GM12801 (cell line): Measurements from ENCODE around the gene HOXA5.

Experiments
- TF ChIP-seq, protein P1 (sequence below): IDR thresholded peaks from one replicate; pipeline ENCODE4 v1.5.1; 2011; ENCODE audit warnings: control low read depth; ENCODE audit not compliant: insufficient read length; ENCODE audit errors: extremely low read depth

Gene HOXA5

DNA sequence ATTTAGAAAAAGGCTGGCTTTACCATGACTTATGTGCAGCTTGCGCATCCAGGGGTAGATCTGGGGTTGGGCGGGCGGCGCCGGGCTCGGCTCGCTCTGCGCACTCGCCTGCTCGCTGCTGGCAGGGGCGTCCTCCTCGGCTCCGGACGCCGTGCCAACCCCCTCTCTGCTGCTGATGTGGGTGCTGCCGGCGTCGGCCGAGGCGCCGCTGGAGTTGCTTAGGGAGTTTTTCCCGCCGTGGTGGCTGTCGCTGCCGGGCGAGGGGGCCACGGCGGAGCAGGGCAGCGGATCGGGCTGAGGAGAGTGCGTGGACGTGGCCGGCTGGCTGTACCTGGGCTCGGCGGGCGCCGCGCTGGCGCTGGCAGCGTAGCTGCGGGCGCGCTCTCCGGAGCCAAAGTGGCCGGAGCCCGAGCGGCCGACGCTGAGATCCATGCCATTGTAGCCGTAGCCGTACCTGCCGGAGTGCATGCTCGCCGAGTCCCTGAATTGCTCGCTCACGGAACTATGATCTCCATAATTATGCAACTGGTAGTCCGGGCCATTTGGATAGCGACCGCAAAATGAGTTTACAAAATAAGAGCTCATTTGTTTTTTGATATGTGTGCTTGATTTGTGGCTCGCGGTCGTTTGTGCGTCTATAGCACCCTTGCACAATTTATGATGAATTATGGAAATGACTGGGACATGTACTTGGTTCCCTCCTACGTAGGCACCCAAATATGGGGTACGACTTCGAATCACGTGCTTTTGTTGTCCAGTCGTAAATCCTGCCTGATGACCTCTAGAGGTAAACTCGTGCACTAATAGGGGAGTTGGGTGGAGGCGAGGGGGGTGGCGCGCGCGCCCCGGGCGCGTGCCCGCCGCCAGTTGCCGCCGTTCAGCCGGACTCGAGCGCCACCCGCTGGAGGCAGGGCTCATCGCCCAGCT, at the start of gene HOXA5:
TSS of gene HOXA5 (minus strand) at position 659 of the 927 bp plus-strand sequence. CDS start at position 585, 74 bp downstream.
- TF ChIP-seq, protein P1, sequence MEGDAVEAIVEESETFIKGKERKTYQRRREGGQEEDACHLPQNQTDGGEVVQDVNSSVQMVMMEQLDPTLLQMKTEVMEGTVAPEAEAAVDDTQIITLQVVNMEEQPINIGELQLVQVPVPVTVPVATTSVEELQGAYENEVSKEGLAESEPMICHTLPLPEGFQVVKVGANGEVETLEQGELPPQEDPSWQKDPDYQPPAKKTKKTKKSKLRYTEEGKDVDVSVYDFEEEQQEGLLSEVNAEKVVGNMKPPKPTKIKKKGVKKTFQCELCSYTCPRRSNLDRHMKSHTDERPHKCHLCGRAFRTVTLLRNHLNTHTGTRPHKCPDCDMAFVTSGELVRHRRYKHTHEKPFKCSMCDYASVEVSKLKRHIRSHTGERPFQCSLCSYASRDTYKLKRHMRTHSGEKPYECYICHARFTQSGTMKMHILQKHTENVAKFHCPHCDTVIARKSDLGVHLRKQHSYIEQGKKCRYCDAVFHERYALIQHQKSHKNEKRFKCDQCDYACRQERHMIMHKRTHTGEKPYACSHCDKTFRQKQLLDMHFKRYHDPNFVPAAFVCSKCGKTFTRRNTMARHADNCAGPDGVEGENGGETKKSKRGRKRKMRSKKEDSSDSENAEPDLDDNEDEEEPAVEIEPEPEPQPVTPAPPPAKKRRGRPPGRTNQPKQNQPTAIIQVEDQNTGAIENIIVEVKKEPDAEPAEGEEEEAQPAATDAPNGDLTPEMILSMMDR = no peak

DNA sequence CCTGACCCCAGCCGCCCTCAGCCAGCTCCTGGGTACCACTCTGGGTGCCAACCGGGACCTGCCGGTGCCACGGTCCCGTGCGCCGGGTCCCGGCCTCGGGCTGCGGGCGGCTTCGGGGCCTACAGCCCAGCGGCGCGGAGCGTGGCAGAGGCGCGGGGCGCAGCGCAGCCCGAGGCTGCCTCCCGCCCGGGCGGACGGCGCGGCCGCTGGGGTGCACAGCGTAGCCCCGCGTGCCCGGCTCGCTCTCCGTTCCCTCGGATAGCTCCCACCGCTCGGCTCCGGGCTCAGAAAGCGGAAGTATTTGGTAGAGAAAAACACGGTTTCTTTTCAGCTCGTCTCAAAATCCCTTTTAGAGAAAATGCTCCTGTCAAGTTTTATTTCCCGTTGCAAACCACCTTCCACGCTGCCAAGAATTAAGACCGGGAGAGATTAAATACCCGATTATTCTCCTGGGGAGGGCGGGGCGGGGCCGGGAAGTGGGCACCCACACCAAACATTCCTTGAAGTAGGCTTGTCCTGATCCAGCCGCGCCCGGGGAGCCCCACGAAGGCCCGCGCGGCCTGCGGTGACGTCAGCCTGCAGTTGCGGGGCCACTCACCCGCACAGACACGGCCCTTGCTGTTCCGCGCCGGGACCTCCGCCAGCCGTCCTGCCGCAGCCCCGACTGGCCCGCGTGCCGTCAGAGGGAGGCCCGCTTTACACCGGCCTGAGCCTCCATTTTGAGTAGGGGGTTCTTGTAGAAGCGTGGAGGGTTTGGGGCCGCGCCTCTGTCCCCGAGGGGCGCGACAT, 49.3 kb upstream of the HOXA5 start:
- TF ChIP-seq, protein P1 = no peak

DNA sequence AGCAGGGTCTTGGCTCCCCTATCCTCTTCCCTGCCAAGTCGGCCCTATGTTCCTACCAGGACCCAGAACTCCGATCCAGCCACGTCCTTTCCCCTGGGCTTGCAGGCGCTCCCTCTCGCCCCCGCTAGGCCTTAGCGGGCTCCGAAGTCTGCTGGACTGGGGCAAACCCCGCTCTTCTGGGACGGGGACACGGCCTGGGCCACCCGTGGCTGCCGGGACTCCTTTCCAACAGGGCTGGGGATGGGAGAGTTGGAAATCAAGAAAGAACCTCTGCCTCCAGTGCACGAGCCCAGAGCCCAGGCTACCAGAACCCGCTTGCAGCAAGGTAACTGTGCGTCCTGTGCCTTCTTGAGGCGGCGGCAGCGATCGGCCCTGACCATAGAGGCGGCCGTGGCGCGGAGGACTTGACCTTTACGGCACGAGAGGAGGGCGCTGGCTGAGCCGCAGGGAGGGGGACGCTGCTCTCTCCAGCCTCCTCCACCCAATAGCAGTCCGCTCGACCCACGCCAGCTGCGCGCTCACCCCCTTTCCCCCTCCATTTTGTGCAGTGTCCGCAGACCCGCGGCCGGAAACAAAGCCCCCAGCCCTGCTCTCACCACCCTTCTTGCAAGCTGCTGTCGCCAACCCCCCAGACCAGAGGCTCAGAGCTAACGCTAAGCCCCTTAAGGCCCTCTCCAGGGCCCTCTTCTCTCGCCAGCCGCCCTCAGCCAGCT, 48.5 kb upstream of the HOXA5 start:
- TF ChIP-seq, protein P1 = no peak

DNA sequence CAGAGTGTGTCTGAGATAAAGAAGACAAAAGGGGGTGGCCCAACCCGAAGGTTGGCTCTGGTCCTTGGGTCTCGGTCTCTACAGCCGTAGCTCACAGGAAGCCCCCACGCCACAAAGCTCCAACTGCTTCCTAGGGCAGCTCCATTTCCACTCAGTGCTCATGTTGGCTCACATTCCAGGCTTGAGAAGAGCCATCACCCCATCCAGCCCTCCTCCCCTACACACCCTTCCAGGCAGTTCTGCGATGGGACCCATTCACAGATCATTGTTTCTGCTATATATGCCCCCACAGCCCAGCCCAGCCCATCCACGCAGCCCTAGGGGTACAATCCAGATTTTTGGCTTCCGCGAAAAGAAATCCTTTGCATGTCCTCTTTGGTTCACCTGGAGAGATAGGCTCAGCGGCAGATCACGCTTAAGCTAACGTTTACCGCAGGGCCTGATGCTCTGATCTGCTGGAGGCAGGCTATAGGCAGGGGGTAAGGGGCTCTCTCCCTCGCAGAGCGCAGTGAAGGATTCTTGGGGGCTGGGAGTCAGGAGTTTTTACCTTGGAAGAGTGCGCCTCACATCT, 47.8 kb upstream of the HOXA5 start:
- TF ChIP-seq, protein P1 = no peak

DNA sequence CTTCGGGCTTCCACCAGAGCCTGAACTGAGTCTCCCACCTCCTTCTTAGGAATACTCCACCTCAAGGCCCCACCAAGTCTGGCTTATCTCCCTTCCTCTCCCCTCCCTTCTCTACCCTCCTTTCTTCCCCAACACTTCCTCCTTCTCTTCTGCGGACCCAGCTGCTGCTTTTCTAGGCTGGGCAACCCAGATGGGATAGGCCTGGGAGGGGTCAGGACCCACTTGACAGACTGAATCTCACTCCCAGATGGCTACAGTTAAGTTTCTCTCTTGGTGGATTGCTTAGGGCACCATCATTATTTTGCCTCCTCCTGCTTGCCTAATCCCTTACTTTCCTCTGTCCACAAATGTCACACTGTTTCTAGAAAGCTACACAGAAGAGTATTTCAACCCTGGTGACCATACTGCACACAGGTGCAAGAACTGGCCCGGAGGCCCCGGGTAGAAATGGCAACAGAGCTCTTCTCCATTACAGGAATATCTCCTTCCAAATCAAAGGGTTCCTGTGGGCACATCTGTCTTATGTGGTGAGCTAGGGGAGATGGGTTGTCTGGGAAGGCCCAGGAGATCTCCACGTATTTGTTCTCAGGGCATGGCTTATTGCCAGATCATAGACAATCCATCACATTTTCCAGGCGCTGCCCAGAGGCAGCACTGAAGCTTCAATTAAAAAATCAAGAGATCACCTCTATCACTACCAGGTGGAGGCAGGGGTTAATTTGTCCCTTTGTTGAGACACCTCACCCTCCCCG, 46.7 kb upstream of the HOXA5 start:
- TF ChIP-seq, protein P1 = no peak

DNA sequence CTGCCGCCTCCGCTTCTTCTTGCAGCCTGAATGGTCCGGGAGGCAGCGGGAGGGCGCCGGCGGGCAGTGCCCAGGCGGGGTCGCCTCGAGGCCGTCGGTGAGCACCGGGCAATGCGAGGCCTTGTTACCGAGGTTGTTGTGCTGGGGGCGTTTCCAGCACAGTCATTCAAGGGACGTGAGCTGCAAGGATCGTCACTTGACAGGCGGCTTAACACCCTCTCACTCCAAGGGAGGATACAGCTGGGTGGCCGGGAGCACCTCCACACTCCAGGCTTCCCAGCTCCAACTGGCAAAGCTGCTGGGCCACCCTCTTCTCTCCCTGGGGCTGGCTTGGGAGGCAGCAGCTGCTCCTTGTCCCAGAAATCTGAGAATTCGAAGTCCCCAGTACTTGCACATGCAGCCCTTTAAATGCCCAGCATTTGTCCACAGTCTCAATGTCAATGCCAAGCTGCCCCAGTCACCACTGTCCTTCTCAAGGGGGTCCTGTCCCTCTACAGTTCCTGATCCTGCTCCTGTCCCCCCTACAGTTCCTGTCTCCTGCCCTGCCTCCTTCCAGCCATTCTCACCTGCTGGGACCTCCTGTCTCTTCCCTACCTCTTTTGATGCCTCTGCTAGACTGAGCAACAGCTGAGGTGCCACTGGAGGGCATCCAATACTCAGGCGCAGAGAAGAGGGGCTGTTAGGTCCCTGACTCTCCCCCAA, 46.0 kb upstream of the HOXA5 start:
- TF ChIP-seq, protein P1 = no peak
